ENCODE data around the gene USP38. TPM values are rescaled to one million over a fixed set of nuclear protein-coding genes. Genes with fewer than 3 reads are reported as not detected.
A peak's percentile ranks its signal among the peaks of the same experiment; 100 is the strongest.

The USP38 gene
- total and polyA plus RNA-seq, 2 donors = 9.5 to 28.7 TPM

DNA sequence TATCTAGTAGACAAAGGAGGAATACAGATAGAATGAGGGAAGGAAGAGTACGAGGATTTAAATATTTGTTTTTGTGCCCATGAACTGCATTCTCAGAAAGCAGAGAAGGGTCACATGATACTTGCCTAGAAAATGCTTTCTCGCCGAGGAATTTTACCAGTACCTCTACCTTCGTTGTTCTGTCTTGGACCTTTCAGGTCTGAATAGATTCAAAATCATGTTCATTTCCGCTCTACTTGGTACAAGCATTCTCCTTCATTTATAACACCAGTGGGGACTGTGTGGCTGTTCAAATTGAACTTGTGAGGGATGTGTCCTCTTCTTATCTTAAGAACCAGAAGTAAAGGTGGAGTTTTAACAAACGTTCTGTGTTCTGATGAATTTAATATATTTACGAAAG lies 1.9 kb downstream of the USP38 start:
- no peaks in the 10 kb centered on the region for H3K4me1 ChIP-seq (ENCODE audit: insufficient read depth)
- H3K36me3 ChIP-seq (ENCODE audit: insufficient read depth) = no peaks in the 10 kb centered on the region
- DNase-seq (ENCODE audit: extremely low spot score) = no peak
- 5% methylated on average over 7 of the region's 7 CpGs for WGBS
- H3K27ac ChIP-seq (ENCODE audit: low read depth) = no peak overlapping the region
- H3K4me3 ChIP-seq (ENCODE audit: low read depth, low read length) = peak overlapping the region; percentile 95

DNA sequence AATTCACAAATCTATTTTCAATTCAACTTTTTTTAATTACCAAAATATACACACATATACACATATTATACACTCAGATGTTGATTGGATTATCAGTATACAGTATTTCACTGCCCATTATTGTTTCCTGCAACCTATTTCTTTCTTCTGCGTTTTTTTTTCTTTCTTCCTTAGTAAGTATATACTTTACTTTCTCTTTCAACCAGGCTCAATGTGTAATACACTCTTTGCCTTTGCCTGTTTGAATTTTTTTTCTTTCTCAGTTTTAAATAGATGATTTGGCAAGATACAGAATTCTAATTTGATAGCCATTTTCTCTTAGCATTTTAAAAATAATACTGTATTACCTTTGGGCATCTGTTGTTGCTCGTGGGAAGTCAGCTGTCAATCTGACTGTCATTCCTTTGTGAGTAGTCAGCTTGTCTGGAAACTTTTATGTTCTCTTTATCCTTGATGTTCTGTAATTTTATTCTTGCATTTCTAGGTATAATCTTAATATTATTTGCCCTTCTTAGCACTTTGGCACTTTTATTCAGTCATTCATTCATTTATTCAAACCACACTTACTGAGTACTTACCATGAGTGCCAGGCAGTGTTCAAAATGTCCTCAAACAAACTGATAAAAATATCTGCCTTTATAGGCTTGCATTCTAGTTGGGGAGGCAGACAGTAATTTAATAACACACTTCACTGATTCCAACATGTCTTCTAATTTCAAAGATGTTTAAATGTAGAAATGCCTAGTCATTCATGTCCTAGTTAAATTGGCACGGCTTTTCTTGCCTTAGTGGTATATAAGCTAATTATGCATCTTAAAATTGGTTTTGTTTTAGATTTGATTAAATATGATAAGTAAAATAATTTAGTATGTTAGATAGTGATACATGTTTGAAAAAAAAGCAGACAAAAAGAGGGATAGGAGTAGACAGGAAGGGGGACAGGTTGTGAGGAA lies 3.7 kb downstream of the USP38 start:
- 66% methylated on average over 3 of the region's 3 CpGs for WGBS
- DNase-seq (ENCODE audit: extremely low spot score) = no peak
- H3K4me1 ChIP-seq (ENCODE audit: insufficient read depth) = no peaks in the 10 kb centered on the region
- H3K27ac ChIP-seq (ENCODE audit: low read depth) = no peak overlapping the region
- H3K4me3 ChIP-seq (ENCODE audit: low read depth, low read length) = no peak overlapping the region
- H3K36me3 ChIP-seq (ENCODE audit: insufficient read depth) = no peaks in the 10 kb centered on the region

DNA sequence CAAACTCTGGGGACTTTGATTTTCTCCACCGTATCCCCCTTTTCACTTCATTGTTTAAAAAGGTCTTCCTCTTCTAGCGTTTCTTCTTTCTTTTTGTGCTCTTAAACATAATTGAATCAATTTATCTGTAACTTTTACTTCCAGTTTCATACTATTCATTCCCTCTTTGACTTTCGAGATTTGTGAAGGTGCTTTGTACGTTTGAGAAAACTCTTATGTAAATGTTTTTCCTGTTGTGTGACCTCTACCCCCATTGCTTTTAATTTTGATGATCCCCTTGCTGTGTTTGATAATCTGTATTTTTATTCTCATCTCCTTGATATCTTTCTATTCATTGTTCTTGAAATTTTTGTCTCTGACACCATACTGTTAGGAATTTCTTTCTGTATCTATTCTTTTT lies 4.8 kb downstream of the USP38 start:
- Histone ChIP-seq H3K4me3 (ENCODE audit: low read depth, low read length) (no peak overlapping the region), H3K4me1 (ENCODE audit: insufficient read depth) (no peaks in the 10 kb centered on the region), H3K27ac (ENCODE audit: low read depth) (no peak overlapping the region), H3K36me3 (ENCODE audit: insufficient read depth) (no peaks in the 10 kb centered on the region)
- no peak for DNase-seq (ENCODE audit: extremely low spot score)
- WGBS = 61% methylated on average over 4 of the region's 4 CpGs

DNA sequence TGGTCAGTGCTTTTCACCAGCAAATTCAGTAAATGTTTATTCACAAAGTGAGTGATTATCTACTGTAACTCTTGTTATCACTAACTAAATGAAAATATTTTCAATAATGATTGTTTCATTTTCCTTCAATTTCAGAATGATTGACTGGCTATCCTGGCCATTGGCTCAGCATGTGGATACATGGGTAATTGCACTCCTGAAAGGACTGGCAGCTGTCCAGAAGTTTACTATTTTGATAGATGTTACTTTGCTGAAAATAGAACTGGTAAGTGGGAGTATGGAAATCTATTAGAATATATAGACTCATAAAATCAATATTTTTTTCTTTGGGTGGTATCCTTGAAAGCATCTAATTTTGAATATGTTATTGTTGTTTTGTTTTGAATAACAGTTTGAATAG lies 10.9 kb downstream of the USP38 start:
- Histone ChIP-seq H3K36me3 (ENCODE audit: insufficient read depth) (peaks cover 9% of the 10 kb centered on the region), H3K27ac (ENCODE audit: low read depth) (no peak overlapping the region), H3K4me3 (ENCODE audit: low read depth, low read length) (no peak overlapping the region), H3K4me1 (ENCODE audit: insufficient read depth) (no peaks in the 10 kb centered on the region)
- DNase-seq (ENCODE audit: extremely low spot score) = no peak

DNA sequence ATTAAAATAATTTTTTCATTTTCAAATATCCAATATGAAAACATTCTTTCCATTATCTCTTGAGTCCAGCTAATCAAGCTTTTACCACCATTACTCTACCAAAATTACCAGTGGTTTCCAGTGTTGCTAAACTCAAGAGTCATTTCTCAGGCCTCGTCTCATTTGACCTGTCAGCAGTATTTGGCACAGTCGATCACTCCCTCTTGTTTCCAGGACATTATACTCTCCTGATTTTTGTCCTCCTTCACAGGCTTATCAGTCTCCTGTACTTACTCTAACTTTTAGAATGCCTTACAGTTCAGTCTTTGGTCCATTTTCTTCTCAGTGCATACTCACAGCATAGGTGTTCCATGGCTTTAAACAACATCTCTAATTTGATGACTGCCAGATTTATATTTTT lies 11.6 kb downstream of the USP38 start:
- 96% methylated on average over 2 of the region's 2 CpGs for WGBS
- H3K36me3 ChIP-seq (ENCODE audit: insufficient read depth) = peaks cover 9% of the 10 kb centered on the region
- no peaks in the 10 kb centered on the region for H3K4me1 ChIP-seq (ENCODE audit: insufficient read depth)
- no peak overlapping the region for H3K27ac ChIP-seq (ENCODE audit: low read depth)
- no peak for DNase-seq (ENCODE audit: extremely low spot score)
- no peak overlapping the region for H3K4me3 ChIP-seq (ENCODE audit: low read depth, low read length)

DNA sequence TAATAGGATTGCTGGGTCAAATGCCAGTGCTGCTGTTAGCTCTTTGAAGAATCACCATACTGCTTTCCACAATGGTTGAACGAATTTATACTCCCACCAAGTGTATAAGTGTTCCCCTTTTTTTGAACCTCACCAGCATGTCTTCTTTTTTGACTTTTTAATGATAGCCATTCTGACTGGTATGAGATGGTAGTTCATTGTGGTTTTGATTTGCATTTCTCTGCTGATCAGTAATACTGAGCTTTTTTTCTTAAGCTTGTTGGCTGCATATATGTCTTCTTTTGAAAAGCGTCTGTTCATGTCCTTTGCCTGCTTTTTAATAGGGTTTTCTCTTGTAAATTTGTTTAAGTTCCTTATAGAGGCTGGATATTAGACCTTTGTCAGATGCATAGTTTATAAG lies 14.8 kb downstream of the USP38 start:
- H3K4me3 ChIP-seq (ENCODE audit: low read depth, low read length) = no peak overlapping the region
- 90% methylated on average over 2 of the region's 2 CpGs for WGBS
- DNase-seq (ENCODE audit: extremely low spot score) = no peak
- H3K4me1 ChIP-seq (ENCODE audit: insufficient read depth) = no peaks in the 10 kb centered on the region
- peaks cover 9% of the 10 kb centered on the region for H3K36me3 ChIP-seq (ENCODE audit: insufficient read depth)
- H3K27ac ChIP-seq (ENCODE audit: low read depth) = no peak overlapping the region

DNA sequence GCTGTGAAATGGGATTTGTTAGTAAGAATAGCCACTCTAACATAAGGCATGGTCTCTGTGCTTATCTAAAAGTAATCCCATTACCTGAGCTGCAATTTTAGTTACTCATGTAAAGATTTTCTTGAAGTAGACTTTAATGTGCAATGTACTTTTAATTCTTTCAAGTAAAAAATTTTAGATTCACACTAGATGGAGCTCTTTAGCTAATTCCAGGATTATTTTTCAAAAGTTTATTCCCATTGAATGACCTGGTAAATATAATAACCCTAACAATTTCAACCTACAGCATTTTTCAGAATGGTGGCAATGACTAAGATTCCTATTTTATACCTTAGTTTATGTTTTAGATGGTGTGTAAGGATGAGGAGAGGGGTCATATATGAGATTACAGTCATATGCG lies 18.1 kb downstream of the USP38 start:
- DNase-seq (ENCODE audit: extremely low spot score) = no peak
- Histone ChIP-seq H3K4me1 (ENCODE audit: insufficient read depth) (no peaks in the 10 kb centered on the region), H3K4me3 (ENCODE audit: low read depth, low read length) (no peak overlapping the region), H3K27ac (ENCODE audit: low read depth) (no peak overlapping the region), H3K36me3 (ENCODE audit: insufficient read depth) (peaks cover 11% of the 10 kb centered on the region)
- 98% methylated on average over 1 of the region's 1 CpG for WGBS

DNA sequence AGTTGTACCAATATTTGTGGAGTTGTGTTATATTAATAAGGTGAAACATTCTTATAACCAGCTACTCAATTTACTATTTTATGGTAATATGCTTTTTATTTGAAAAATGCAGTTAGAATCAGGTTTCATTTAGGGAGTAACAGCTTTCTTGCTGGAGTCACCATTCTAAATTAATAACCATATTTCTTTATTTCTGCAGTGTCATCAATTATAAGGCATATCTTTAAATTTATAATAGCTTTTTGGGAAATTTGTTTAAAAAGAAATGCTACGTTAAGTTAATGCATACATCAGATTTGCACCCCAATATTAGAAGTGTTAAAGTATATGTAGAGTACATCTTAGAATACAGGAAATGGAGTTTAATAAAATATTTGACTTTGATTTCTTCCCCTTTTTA lies 18.9 kb downstream of the USP38 start:
- Histone ChIP-seq H3K27ac (ENCODE audit: low read depth) (no peak overlapping the region), H3K36me3 (ENCODE audit: insufficient read depth) (peaks cover 8% of the 10 kb centered on the region), H3K4me1 (ENCODE audit: insufficient read depth) (no peaks in the 10 kb centered on the region), H3K4me3 (ENCODE audit: low read depth, low read length) (no peak overlapping the region)
- 94% methylated on average over 1 of the region's 1 CpG for WGBS
- DNase-seq (ENCODE audit: extremely low spot score) = no peak

DNA sequence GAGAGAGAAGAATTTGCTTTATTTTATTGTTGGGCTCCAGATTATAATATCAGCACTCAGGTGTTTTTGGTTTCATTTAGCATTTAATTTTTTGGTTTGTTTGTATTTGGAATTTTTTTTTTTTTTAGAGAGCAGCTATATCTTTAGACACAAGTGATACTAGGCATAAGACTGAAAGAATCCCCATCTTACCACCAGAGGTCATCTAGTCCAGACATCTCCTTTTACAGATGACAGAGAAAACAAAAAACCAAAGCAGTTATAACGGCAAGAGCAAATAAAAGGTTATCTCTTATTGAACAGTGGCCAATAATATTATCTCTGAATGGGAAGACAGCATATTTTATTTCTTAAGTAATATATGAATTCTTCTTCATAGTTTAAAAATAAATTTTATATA lies 22.8 kb downstream of the USP38 start:
- H3K4me1 ChIP-seq (ENCODE audit: insufficient read depth) = no peaks in the 10 kb centered on the region
- no peak overlapping the region for H3K27ac ChIP-seq (ENCODE audit: low read depth)
- H3K36me3 ChIP-seq (ENCODE audit: insufficient read depth) = peaks cover 2% of the 10 kb centered on the region
- 8% methylated on average over 1 of the region's 1 CpG for WGBS
- no peak for DNase-seq (ENCODE audit: extremely low spot score)
- H3K4me3 ChIP-seq (ENCODE audit: low read depth, low read length) = no peak overlapping the region

DNA sequence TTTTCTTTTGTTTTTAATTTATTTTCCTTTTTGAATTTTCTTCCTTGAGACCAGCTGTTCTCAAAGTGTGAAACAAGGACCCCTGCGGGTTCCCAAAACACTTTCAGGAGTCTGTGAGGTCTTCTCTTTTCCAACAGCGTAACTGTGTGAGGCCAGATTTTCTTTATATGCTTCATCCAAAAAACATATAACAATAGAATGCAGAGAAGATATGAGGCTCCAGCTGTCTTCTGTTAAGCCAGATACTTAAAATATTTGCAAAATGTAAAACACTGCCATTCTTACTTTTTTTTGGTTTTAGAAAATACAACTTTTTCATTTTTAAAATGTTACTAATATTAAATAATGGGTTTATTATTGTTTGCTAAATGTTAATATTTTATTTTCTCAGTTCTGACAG lies 27.8 kb downstream of the USP38 start:
- no peak overlapping the region for H3K27ac ChIP-seq (ENCODE audit: low read depth)
- 35% methylated on average over 2 of the region's 2 CpGs for WGBS
- H3K4me3 ChIP-seq (ENCODE audit: low read depth, low read length) = no peak overlapping the region

DNA sequence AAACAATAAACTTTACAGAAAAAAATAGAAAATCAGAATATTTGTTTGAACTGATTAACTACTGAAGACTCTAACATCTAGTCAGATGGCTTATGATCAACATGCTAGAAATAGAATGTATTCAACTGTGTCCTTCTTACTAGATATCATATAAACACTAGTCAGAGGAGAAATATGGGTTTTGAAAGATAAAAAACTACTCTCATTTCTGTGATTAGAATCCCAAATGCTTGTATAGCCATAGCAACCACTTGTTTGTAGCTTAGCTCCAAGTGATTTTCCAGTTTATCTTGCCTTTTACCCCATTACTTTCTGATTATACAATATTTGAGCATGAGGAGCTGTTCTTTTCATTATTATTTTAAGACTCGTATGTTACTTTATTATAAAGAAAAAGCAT lies 31.2 kb downstream of the USP38 start:
- Histone ChIP-seq H3K36me3 (ENCODE audit: insufficient read depth) (peaks cover 2% of the 10 kb centered on the region), H3K4me3 (ENCODE audit: low read depth, low read length) (no peak overlapping the region), H3K4me1 (ENCODE audit: insufficient read depth) (no peaks in the 10 kb centered on the region), H3K27ac (ENCODE audit: low read depth) (no peak overlapping the region)
- WGBS = 59% methylated on average over 1 of the region's 1 CpG
- DNase-seq (ENCODE audit: extremely low spot score) = no peak

More for the DNA sequence above, 27.8 kb downstream of the USP38 start:
- no peak for DNase-seq (ENCODE audit: extremely low spot score)
- H3K36me3 ChIP-seq (ENCODE audit: insufficient read depth) = peaks cover 2% of the 10 kb centered on the region
- no peaks in the 10 kb centered on the region for H3K4me1 ChIP-seq (ENCODE audit: insufficient read depth)

DNA sequence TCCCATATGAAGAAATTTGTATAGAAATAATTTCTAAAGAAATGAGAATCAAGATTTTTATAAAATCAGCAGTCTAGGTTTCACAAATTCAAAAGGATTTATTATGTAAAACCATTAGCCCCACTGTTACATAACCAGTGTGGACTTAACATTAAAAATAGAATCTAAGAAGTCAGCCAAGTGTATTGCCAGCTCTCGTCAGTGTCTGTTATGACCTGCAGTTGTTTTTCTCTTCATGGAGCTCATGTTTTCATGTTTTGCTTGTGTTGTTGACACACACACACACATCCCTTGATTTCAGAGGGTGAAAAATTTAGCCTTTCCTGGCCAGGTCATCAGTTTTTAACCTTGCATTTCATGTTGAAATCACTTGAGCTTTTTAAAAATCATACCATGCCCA lies 39.5 kb downstream of the USP38 start:
- 25% methylated on average over 1 of the region's 1 CpG for WGBS
- no peak for DNase-seq (ENCODE audit: extremely low spot score)
- peaks cover 1% of the 10 kb centered on the region for H3K36me3 ChIP-seq (ENCODE audit: insufficient read depth)
- H3K4me1 ChIP-seq (ENCODE audit: insufficient read depth) = no peaks in the 10 kb centered on the region
- H3K4me3 ChIP-seq (ENCODE audit: low read depth, low read length) = no peak overlapping the region
- H3K27ac ChIP-seq (ENCODE audit: low read depth) = no peak overlapping the region

DNA sequence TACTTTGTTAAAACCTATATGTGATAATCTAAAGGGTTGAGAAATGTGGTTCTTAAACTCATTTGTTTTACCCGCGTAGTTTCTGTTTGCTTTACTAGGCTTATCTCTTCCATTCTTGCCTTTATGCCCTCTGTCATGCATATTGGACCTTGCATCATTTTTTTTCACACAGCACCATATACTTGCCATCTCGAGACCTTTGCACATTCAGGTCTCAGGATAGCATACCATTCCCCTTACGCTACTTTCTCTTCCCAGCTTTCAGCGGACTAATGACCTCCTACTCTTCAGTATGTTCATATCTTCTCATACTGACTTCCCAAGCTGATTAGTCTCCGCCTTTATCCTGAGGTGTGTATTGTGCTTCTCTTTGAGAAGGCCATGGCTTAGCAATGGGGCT lies 40.5 kb downstream of the USP38 start:
- WGBS = 82% methylated on average over 6 of the region's 6 CpGs
- no peak overlapping the region for H3K4me3 ChIP-seq (ENCODE audit: low read depth, low read length)
- H3K4me1 ChIP-seq (ENCODE audit: insufficient read depth) = no peaks in the 10 kb centered on the region
- H3K27ac ChIP-seq (ENCODE audit: low read depth) = no peak overlapping the region
- DNase-seq (ENCODE audit: extremely low spot score) = no peak
- H3K36me3 ChIP-seq (ENCODE audit: insufficient read depth) = peaks cover 1% of the 10 kb centered on the region

DNA sequence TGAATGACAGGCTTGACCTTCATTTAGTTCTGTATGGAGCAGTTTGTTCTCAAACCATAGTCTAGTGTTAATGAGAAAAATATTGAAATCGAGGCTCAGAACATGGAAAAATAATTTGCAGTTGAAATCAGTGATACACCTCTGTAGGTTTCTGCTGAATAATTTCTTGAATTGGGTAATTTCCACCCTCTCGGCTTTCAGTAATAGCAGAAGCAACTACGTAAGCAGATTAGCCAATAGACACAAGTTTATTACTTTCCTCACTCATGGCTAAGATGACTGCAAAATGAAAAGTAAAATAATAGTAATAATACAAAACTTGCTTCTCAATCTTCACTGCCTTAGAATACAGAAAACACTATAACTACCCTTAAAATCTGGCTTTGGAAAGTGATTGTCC lies 46.0 kb downstream of the USP38 start:
- 86% methylated on average over 3 of the region's 3 CpGs for WGBS
- Histone ChIP-seq H3K27ac (ENCODE audit: low read depth) (no peak overlapping the region), H3K4me1 (ENCODE audit: insufficient read depth) (no peaks in the 10 kb centered on the region), H3K4me3 (ENCODE audit: low read depth, low read length) (no peak overlapping the region), H3K36me3 (ENCODE audit: insufficient read depth) (no peaks in the 10 kb centered on the region)
- DNase-seq (ENCODE audit: extremely low spot score) = no peak

All from urinary bladder (tissue), 4 donors.